Measurements from ENCODE around the gene SEC24A.
"Not testable (repeated sequence)": the region's sequence is repeated elsewhere in the genome, so short reads cannot be mapped to it uniquely, and the experiment has no call there.

Gene SEC24A

DNA sequence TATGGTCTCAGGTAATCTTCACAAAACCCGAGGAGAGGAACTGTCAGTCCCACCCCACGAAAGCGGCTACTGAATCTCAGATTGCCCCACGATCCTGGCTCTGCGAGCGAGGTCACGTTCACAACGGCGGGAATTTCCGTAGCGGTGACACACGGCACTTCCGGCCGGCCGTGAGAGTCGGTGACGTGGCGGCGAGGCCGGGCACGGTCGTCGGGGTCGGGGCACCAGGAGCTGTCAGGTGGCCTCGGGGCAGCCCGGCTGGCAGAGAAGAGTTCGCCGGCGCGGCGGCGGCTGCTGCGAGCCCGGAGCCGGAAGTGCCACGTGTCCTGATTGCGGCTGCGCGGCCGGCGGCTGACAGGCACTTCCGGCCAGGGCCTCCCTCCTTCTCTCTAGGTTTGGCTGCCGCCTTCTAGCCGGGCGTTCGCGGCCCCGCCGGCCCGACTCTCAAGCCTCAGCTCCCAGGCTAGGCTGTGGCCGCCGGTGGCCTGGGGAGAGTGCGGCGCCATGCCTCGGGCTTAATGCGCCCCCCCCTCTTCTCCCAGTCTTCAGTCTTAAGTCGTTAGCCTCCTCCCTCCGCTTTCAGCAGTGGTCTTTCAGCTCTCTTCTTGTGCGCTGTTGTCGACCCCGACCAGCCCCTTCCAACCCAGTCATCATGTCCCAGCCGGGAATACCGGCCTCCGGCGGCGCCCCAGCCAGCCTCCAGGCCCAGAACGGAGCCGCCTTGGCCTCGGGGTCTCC lies at the start of gene SEC24A:
TSS of gene SEC24A (plus strand) at position 361 of the 738 bp plus-strand sequence. CDS start at position 653, 292 bp downstream.
- DNase-seq (ENCODE audit: low read depth in 2 of 2) = peak; percentile 87 to 89

DNA sequence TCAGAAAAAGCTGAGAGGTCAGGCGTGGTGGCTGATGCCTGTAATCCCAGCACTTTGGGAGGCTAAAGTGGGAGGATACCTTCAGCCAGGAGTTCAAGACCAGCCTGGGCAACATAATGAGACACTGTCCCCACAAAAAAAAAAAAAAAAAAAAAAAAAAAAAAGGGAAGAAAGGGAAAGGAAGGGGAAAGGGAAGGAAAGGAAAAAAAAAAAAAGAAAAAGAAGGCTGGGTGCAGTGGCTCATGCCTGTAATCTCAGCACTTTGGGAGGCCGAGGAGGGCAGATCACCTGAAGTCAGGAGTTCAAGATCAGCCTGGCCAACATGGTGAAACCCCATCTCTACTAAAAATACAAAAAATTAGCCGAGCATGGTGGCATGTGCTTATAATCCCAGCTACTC lies 48.8 kb upstream of the SEC24A start:
- not testable (repeated sequence) for DNase-seq (ENCODE audit: low read depth in 2 of 2)

DNA sequence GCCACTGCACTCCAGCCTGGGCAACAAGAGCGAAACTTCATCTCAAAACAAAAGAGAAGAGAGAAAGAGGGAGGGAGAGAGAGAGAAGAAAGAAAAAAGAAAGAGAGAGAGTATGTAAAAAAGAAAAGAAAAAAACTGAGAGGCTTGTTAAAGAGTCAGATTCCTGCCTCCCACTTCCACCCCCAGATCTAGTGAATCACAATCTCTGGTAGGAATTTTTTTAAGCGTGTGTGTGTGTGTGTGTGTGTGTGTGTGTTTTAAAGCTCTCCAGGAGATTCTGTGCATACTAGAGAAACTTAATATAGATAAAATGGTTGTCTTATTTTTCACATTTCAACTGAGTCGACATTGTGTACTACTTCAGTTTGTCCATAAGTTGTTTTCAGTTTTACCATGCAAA lies 48.0 kb upstream of the SEC24A start:
- no peak for DNase-seq (ENCODE audit: low read depth in 2 of 2)

DNA sequence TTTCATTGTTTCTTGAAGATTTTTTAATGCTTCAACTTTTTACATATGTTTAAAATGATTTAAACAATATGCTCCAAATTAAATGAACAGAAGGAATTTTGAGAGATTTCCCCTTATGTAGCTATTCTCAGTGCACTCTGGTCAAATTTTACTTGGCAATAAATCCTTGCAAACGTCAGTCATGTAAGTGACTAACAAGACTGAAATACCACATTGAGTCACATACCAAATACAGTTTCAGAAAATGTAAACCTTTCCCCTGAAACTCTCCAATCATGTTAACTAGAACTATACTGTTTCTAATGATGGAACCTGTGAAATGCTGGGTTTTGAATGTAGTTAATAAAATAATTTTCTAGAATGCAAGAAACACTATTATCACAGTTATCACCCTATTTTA lies 45.5 kb upstream of the SEC24A start:
- no peak for DNase-seq (ENCODE audit: low read depth in 2 of 2)

DNA sequence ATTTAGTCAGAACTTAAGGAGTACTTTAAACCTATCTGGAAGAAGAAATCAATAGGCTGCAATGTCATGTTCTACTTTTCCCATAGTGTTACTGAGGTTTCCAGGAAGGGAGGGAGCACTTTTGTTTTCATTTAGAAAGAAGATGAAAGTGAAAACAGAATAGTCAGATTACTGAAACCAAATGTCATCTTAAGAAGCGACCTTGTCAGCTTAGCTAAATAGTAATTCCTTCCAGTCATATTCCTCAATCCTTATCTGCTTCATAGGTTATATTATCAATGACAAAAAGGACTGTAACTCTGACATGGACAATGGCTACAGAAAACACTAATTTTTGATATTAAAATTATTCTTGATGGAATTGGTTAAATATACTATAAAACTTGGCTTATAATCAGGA lies 43.7 kb upstream of the SEC24A start:
- DNase-seq (ENCODE audit: low read depth in 2 of 2) = no peak

DNA sequence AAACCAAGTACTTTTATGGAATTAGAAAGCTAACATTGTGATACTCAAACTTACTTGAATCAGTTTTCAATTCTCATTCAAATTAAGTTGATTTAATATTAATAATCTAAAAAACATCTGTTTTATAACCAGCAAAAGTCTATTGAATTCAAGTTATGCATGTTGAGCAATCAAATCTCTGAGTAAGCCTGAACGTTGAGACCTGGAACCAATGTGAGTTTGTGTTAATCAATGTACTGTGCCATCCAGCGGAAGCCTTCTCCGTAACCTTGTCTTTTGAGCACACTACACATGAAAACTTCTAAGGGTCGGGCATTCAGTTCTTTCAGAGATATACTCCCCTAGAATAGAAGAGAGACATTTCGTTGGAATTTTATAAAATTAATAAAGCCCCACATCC lies 41.9 kb upstream of the SEC24A start:
- DNase-seq (ENCODE audit: low read depth in 2 of 2) = no peak

DNA sequence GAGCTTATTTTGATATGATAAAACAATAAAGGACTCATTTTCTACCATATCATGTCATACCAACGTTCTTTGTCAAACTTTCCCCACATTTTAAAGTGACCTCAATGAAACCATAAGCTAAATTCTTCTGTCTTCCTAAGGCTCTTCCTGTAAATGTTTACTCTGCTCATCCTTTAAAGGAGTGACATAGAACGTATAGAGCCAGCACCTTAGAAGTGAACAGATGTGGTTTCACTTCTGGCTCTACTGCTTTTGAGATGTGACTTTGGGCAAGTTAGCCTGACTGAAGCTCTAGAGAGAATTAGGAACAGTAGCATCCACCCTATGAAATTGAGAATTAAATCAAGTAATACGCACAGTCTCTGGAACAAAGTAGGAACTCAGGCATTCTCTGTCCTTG lies 40.0 kb upstream of the SEC24A start:
- no peak for DNase-seq (ENCODE audit: low read depth in 2 of 2)

DNA sequence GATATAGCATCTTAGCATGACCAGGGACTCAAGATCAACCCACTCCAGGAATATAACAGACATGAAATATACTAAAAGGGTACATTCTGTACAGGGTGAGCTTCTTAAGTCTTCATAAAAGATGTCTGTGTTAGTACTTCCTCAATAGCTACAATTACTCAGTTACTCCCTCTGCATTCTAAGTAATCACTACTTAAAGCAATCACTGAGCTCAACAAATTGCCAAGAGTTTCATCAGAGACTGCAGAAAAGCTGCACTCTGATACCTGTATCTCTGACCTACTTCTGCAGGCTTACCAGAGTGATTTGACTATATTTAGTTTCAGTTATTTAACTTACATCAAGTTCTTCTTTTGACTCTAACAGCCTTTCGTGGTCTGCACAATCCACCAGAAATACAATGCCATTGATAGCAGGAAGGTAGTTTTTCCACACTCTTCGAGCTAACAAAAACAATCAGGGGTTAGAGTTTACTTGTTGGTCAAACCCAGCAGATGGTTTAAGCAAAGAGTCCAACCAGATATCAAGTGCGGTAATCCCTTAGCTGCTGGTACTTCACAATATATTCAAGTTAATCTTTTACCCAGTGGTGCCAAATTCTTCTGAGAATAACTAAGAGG lies 39.2 kb upstream of the SEC24A start:
- no peak for DNase-seq (ENCODE audit: low read depth in 2 of 2)

DNA sequence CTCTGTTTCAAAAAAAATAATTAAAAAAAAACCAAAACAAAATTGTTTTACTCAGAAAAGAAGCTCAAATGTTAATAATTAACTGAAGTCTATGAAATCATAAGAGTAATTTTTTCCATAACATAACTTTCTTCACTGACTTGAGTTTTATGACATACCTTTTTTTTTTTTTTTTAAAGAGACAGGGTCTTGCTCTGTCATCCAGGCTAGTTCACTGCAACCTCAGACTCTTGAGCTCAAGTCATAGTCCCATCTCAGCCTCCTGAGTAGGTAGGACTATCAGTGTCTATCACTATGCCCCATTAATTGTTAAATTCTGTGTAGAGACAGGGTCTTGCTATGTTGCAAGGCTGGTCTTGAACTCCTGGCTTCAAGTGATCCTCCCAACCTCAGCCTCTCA lies 37.9 kb upstream of the SEC24A start:
- no peak for DNase-seq (ENCODE audit: low read depth in 2 of 2)

DNA sequence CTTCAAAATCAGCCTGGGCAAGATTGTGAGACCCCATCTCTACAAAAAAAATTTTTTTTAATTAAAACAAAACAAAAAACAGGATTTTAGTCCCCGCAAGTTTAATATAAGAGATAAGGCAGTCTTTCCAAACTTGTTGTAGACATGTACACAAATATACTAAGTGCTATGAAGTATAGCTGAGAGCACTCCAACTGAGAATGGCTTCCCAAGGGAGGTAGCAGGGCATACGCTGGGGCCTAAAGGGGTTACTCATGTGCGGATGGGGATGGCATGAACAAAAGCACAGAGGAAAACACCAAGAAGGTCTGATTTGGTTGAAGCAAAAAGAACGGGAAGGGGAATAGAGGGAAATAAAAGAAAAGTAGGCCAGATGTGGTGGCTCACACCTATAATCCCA lies 37.1 kb upstream of the SEC24A start:
- DNase-seq (ENCODE audit: low read depth in 2 of 2) = no peak

DNA sequence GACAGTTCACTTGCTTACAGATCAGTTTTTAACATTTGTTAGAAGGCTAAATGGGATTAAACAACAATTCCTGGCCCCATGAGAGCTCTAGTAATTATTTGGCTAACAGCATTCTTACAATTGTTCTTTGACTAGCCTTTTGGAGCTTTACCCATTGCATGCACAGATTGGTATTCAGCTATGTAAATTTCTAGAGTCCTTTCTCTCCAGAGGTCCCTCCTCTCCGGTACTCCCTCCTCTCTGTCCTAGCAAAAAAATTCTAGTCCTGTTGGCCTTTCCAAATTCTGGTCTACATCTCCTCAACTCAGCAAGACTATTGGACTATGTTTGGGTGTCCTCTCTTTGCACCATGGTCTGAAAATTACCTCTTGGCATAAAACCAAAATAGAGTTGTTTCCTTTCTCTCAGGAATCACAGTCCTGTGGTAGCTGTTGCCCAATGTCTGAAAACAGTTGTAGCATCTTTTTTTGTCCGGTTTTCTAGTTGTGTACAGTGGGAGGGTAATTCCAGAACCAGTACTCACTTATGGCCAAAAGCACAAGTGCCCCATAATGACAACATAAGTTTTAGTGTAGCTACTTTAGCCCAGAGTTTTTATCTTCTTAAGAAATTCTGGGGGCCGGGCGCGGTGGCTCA lies 34.0 kb upstream of the SEC24A start:
- DNase-seq (ENCODE audit: low read depth in 2 of 2) = no peak

DNA sequence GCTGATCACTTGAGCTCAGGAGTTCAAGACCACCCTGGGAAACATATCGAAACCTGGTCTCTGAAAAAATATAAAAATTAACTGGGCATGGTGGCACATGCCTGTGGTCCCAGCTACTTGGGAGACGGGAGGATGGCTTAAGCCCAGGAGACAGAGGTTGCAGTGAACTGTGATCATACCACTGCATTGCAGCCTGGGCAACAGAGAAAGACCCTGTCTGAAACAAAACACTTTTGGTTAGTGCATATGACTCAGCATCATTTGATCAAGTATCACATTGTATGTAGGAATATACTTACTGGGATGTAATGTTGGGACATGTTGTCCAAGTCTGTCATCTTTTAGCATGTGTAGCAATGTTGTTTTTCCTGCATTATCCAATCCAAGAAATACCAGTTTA lies 28.0 kb upstream of the SEC24A start:
- no peak for DNase-seq (ENCODE audit: low read depth in 2 of 2)

DNA sequence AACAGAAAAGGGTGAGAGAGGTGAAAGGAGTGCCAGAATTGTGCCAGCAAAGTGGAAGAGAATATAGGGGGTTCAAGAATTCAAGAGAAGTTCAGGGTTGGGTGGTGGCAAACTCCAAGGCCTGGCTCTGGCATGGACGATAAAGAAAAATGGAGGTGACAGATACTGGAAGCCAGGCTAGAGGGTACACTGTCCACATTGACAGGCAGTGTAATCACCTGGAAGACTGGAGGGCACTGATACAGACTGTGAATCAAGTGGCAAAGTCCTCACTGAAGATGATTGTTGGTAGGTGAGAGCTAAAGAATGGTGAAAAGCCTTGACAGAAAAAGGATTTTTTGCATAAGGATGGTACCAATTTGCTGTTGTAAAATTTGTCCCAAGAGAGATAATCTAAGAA lies 23.0 kb upstream of the SEC24A start:
- no peak for DNase-seq (ENCODE audit: low read depth in 2 of 2)

DNA sequence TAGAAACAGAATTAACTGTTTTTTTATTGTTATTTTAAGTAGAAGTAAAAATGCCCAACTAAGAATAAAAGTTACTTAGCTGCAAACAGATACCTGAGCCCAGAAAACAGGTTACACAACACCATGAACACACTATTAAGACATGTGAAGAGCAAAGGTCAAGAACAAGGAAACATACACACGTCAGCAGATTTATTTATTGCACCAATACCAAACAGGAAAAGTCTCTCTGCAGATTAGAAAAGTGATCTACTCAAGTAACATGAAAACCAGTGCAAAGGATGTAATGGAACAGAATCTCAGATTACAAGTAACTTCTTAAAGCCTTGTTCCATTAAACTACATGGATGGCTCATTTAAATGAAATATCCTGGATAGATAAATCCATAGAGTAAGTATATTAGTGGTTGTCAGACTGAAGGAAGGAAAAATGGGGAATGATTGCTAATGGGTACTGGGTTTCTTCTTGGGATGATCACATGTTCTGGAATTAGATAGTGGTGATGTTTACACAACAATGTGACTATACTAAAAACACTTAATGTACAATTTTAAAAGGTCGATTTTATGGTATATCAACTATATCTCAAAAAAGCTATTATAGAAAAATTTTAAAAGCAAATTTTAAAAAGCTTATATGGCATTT lies 22.1 kb upstream of the SEC24A start:
- no peak for DNase-seq (ENCODE audit: low read depth in 2 of 2)

DNA sequence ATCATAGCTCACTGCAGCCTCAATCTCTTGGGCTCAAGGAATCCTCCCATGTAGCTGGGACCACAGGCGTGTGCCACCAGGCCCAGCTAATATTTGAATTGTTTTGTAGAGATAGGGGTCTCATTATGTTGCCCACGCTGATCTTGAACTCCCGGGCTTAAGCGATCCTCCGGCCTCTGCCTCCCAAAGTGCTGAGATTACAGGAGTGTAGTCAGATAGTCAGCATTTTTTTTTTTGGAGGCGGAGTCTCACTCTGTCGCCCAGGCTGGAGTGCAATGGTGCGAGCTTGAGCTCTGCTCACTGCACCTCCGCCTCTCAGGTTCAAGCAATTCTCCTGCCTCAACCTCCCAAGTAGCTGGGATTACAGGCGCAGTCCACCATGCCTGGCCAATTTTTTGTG lies 14.4 kb upstream of the SEC24A start:
- no peak for DNase-seq (ENCODE audit: low read depth in 2 of 2)

DNA sequence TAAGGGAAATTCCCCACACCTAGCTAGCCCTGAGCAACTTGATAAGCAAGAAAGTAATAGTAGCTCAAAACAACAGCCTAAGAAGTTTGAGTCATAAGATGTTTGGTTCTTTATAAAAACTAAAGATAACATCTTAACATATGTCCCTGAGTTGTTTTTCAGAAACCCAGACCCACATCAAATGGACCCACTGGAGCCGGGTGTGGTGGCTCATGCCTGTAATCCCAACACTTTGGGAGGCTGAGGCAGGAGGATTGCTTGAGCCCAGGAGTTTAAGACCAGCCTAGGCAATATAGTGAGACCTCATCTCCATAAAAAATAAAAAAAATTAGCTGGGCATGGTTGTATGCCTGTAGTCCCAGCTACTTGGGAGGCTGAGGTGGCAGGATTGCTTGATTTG lies 13.2 kb upstream of the SEC24A start:
- DNase-seq (ENCODE audit: low read depth in 2 of 2) = not testable (repeated sequence)

DNA sequence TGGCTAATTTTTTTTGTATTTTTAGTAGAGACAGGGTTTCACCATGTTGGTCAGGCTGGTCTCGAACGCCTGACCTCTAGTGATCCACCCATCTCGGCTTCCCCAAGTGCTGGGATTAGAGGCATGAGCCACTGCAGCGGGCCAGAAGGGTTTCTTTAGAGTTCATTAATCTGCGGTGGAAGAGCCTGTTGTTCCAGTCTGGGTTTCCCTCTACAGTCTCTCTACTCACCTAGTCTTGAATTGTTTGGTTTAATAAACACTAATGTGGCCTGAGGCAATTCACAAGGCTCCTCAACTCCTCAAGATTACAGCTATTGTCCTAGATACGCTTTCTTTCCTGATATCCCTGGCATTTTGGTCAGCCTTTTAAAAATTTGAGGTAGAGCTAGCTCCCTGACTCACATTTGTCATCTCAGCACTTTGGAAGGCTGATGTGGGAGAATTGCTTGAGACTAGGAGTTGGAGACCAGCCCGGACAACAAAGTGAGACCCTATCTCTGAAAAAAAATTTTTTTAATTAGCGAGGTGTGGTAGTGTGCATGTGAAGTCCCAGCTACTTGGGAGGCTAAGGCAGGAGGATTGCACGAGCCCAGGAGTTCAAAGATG lies 11.4 kb upstream of the SEC24A start:
- no peak for DNase-seq (ENCODE audit: low read depth in 2 of 2)

DNA sequence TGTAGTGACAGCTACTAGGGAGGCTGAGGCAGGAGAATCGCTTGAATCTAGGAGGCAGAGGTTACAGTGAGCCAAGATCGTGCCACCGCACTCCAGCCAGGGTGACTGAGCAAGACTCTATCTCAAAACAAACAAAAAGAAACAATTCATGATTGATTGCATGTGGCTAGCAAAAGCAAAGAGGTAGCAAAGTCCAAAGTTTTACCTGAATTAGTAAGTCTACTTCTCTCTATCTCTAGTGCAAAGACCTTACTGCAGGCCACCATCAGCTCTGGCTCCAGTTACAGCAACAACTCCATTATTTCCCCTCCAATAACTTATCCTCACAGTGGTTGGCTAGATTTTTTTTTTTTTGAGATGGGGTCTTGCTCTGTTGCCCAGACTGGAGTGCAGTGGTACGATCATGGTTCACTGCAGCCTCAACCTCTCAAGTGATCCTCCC lies 9.8 kb upstream of the SEC24A start:
- no peak for DNase-seq (ENCODE audit: low read depth in 2 of 2)

DNA sequence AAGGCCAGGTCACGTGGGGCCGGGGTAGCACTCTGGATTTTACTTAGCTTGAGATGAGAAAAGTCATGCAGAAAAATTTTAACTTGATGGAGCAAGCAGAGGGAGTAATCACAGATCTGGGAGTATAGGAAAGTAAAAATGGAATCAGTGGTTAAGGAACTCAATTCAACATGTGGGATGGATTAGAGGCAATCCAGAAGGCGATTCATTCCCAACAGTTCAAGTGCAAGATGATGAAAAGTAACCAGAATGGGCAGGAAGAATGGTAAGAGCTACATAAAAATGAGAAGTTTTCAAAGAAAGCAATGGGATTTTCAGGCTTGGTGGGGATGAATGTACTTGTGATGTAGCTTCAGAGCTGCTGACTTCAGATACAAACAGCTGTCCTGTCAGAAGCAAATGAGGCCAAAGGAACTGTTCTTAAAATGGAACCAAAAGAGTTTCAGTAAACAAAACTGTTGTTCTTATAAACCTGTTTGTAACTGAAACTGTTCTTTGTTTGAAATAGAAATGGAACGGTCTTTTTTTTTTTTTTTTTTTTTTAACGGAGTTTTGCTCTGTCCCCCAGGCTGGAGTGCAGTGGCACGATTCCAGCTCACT lies 5.6 kb upstream of the SEC24A start:
- DNase-seq (ENCODE audit: low read depth in 2 of 2) = no peak

DNA sequence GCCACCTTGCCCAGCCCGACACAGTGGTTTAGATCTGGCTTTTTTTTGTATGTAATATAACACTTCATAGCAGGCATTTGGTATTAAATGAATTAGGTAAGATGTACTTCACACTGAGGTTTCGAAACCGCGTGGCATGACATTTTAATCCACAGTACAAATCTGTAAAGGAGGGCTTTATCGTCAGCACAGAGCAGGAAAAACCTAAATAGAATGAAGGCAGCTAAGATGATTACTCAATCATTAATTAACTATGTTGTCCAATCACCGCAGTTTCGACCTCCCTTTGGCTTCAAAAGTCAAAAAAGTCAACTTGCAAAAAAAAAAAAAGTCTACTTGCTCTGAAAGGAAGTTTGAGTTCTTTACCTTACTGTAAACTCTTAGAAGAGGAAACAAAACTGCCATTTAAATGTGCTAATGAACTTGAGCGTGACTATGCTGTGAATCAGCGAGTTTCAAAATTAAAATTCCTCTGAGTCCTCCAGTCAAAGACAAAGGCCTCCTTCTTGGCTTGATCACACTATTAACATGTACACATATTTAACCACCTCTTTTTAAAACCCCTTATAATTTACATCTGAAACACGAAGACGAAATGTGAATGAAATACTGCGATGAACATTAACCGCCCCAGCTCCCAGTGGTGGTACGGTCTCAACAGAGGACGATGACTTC lies 698 bp upstream of the SEC24A start:
- peak in 1 of 2 donors; percentile 28 for DNase-seq (ENCODE audit: low read depth in 2 of 2)

DNA sequence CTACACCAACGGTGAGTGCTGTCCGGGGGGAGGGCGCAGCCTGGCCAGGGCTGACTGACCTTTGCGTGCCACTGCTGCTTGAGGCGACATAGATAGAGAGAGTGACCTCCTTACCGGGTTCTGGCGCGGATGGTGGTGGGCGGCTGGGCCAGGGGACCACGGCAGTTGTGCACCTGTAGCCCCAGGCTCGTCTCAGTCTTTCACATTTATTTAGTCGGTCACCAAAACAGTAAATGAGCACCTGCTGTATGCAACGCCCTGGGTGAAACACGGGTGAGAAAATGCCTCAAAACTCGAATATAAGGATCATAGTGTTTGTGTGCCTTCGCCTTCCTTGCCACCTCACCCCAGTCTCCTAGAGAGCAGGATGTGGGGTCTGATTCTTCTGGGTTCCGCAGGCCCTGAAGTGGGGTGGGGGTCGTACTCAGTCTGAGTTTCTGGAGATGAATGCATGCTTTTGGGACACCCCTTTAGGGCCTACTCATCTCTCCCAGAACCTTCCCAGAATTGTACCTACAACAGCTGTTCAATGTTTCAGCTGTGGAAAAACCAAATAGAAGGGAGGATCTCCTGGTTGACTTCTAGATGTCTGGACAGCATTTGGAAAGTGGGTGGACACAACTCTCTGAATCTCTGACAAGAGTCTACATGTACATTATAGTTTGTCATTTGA lies 714 bp downstream of the SEC24A start:
- no peak for DNase-seq (ENCODE audit: low read depth in 2 of 2)
